Esophagus squamous epithelium (tissue), 4 donors: ENCODE measurements around the gene FBXW7.

ENCODE experiments used
- POLR2A ChIP-seq, 4 donors: fragments of 450-650 bp; IDR thresholded peaks; one replicate each; pipeline ENCODE4 v1.6.1; 2017; ENCODE audit warnings: antibody characterized with exemption in 4 of 4, mild to moderate bottlenecking in 4 of 4, moderate library complexity in 3 of 4
- TF ChIP-seq, protein P1 (sequence below), 6 experiments: fragments of 450-650 bp in 4 of 6; fragments of 200-600 bp in 2 of 6; sonication (generic) in 2 of 6; IDR thresholded peaks; one replicate each; pipeline ENCODE4 v1.5.1; 2016 to 2019; ENCODE audit warnings: antibody characterized with exemption in 6 of 6, mild to moderate bottlenecking in 4 of 6, moderate library complexity in 4 of 6

GRCh38 chr4:152431291-152431690 is 104.6 kb downstream of the FBXW7 start:
- TF ChIP-seq POLR2A (IDR thresholded peaks at IDR 0.05) = no peak
- TF ChIP-seq, protein P1, sequence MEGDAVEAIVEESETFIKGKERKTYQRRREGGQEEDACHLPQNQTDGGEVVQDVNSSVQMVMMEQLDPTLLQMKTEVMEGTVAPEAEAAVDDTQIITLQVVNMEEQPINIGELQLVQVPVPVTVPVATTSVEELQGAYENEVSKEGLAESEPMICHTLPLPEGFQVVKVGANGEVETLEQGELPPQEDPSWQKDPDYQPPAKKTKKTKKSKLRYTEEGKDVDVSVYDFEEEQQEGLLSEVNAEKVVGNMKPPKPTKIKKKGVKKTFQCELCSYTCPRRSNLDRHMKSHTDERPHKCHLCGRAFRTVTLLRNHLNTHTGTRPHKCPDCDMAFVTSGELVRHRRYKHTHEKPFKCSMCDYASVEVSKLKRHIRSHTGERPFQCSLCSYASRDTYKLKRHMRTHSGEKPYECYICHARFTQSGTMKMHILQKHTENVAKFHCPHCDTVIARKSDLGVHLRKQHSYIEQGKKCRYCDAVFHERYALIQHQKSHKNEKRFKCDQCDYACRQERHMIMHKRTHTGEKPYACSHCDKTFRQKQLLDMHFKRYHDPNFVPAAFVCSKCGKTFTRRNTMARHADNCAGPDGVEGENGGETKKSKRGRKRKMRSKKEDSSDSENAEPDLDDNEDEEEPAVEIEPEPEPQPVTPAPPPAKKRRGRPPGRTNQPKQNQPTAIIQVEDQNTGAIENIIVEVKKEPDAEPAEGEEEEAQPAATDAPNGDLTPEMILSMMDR (IDR thresholded peaks at IDR 0.05) = no peak
